Liver (tissue), 3 donors: ENCODE results near the gene RAB34.

ENCODE experiments used
- GABPA ChIP-seq, 2 donors: IDR thresholded peaks in 1 of 2; conservative IDR thresholded peaks in 1 of 2; 2 replicates each; pipeline ENCODE4 v1.6.1; 2016; ENCODE audit warnings: antibody characterized with exemption in 2 of 2, mild to moderate bottlenecking in 1 of 2, moderate library complexity in 1 of 2
- JUND ChIP-seq, 2 donors: IDR thresholded peaks; 2 replicates each; pipeline ENCODE4 v1.6.1; 2016; ENCODE audit warnings: antibody characterized with exemption in 2 of 2
- RAD21 ChIP-seq, 2 donors: IDR thresholded peaks; 2 replicates each; pipeline ENCODE4 v1.6.1; 2016; ENCODE audit warnings: antibody characterized with exemption in 2 of 2, mild to moderate bottlenecking in 2 of 2
- REST ChIP-seq: IDR thresholded peaks from 2 replicates; pipeline ENCODE4 v1.6.1; 2016; ENCODE audit warnings: antibody characterized with exemption, mild to moderate bottlenecking
- SP1 ChIP-seq: IDR thresholded peaks from 2 replicates; pipeline ENCODE4 v1.6.1; 2018; ENCODE audit warnings: antibody characterized with exemption, mild to moderate bottlenecking
- TAF1 ChIP-seq: conservative IDR thresholded peaks from 2 replicates; pipeline ENCODE4 v1.6.1; 2016; ENCODE audit warnings: antibody characterized with exemption, mild to moderate bottlenecking
- YY1 ChIP-seq: IDR thresholded peaks from 2 replicates; pipeline ENCODE4 v1.6.1; 2016; ENCODE audit warnings: antibody characterized with exemption, mild to moderate bottlenecking
- TF ChIP-seq, protein P1 (sequence below): fragments of 150-350 bp; IDR thresholded peaks from 2 replicates; pipeline ENCODE4 v1.5.1; 2017; ENCODE audit warnings: improper control_type of control experiment, low read depth, low read length; ENCODE audit not compliant: missing input control
- donor health status: healthy.
- donor health status: healthy.

GRCh38 chr17:28712705-28713415, 4.8 kb downstream of the RAB34 start:
- TF ChIP-seq, protein P1, sequence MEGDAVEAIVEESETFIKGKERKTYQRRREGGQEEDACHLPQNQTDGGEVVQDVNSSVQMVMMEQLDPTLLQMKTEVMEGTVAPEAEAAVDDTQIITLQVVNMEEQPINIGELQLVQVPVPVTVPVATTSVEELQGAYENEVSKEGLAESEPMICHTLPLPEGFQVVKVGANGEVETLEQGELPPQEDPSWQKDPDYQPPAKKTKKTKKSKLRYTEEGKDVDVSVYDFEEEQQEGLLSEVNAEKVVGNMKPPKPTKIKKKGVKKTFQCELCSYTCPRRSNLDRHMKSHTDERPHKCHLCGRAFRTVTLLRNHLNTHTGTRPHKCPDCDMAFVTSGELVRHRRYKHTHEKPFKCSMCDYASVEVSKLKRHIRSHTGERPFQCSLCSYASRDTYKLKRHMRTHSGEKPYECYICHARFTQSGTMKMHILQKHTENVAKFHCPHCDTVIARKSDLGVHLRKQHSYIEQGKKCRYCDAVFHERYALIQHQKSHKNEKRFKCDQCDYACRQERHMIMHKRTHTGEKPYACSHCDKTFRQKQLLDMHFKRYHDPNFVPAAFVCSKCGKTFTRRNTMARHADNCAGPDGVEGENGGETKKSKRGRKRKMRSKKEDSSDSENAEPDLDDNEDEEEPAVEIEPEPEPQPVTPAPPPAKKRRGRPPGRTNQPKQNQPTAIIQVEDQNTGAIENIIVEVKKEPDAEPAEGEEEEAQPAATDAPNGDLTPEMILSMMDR, result no peak
- TF ChIP-seq RAD21 (IDR thresholded peaks at IDR 0.05), result no peak
- TF ChIP-seq TAF1, result no peak
- no peak for TF ChIP-seq REST
- no peak for TF ChIP-seq JUND (IDR thresholded peaks at IDR 0.05)
- TF ChIP-seq SP1, result no peak
- TF ChIP-seq YY1, result no peak
- no peak for TF ChIP-seq GABPA (IDR thresholded peaks at IDR 0.05 in 1 of 2, conservative IDR thresholded peaks at IDR 0.05 in 1 of 2)
